CD4-positive, alpha-beta T cell treated with Interleukin-4 for 4 hours (primary cell): Measurements from ENCODE around the gene SYK.

ENCODE experiments used
- DNase-seq: peaks from one replicate; pipeline ENCODE4 v3.0.0-alpha.2; 2020

Gene SYK

GRCh38 chr9:90854637-90855175 is 53.1 kb downstream of the SYK start:
- no peak for DNase-seq

GRCh38 chr9:90855208-90855902 is 53.7 kb downstream of the SYK start:
- no peak for DNase-seq

DNA sequence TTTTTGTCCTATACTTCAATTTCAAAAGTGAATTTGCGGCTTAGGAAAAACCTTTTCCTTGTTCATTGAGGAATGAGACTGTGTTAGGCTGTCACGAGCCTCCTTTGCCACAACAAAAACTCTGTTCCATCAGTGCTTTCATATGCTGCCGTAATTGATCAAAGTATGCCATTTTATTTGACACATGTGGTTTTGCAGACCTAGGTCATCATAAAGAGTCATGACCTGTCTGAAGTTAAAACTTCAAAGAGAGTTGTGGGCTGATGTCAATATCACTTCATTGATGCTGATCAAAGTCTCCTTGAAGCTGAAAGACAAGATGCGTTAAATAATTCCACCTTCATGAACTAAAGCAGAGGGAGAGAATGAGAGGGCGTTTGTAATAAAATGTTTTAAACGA is 55.5 kb downstream of the SYK start:
- DNase-seq, result no peak

GRCh38 chr9:90857855-90858254 is 56.2 kb downstream of the SYK start:
- DNase-seq, result no peak

DNA sequence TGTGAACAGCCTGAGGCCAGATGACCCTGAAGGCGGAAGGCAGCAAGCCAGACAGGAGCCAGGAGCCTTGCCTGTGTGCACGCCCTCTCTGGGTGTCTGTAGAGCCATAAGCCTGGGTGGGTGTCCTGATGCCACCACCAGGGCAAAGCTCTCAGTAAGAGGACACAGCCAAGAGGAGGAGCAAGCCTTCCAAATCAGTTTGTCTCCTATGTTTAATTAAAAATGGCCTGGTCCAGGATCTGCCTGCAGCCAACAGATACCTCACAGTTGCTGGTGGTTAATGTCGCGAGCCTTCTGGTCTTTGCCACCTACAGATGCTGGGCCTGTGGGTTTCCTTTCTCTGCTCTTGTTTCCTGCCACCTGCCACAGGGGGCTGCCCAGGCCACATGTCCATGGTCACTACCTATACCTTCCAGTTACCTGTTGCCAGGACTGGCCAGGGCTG is 56.9 kb downstream of the SYK start:
- no peak for DNase-seq

DNA sequence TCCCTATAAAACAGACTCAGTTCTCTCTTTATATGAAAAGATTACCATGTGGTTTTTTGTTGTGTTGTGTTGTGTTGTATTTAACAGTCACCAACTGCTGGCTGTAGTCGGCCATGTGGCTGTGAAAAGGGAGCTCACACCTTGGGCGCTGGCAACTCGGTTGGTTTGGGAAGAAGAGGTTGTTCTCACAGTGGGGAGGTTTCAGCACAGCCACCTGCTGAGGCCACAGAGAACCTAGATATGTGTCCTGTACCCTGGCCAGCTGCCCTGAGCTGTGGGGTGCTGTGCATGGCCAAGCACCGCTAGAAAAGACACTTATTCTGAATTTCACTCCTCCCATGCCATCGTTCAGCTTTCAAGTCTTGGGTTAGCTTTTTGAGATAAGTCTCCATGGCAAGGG is 58.8 kb downstream of the SYK start:
- DNase-seq, result no peak

GRCh38 chr9:90860826-90861225 is 59.2 kb downstream of the SYK start:
- no peak for DNase-seq

- DNase-seq, result no peak
Observed at GRCh38 chr9:90861380-90861779, 59.8 kb downstream of the SYK start.

GRCh38 chr9:90861826-90862740 is 60.5 kb downstream of the SYK start:
- no peak for DNase-seq

- no peak for DNase-seq
Observed at GRCh38 chr9:90864779-90865178, 63.2 kb downstream of the SYK start.

GRCh38 chr9:90867101-90867500 is 65.5 kb downstream of the SYK start:
- no peak for DNase-seq

DNA sequence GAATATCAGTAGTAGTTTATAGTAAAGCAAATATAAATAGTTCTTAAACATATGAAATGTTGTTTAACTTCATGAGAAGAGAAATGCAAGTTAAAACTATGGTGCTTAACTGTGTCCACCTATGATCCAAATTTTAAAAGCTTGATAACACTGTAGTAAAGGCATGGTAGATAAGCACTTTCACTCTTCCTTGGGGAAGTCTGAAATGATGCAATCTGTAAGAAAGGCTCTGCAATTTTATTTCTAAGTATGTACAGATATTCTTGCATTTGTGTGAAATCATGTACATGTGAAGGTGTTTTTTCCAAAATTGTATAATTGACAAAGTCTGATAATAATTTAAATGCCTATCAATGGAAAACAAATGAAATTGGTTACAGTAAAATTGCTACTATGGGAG is 66.9 kb downstream of the SYK start:
- no peak for DNase-seq

- no peak for DNase-seq
Observed at GRCh38 chr9:90869361-90869760, 67.7 kb downstream of the SYK start.

DNA sequence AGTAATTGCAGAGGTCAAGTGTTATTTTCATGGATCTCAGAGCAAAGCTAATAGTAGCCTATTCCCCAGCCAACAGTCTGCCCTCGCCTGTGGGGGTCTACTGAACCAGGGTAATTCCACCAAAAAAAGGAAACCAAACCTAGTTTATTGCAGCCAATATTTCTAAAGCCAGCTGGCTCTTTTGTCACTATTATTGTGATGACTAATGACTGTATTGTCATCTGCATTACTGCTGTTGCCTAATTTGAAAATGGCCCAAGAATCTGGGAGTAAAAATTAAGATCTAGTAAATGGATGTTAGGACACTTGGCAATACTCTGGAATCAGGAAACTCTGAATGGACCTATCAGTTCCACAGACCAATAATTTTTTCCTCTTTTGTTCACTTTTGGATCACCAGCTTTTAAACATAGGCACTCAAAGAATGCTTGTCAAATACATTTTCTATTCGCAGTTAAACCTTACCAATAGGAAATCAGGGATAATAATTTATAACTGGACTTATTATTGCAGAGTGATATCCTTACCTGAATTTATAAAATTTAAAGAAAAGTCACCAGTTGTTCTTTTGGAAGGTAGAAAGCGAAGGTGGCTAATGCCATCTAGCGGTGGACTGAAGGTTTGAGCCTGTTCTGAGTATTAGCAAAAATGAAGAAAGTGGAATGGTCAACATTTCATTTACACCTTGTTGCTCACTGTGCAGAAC is 69.2 kb downstream of the SYK start:
- peak; percentile 45 for DNase-seq

- DNase-seq, result no peak
Observed at GRCh38 chr9:90871327-90871935, 69.8 kb downstream of the SYK start.

DNA sequence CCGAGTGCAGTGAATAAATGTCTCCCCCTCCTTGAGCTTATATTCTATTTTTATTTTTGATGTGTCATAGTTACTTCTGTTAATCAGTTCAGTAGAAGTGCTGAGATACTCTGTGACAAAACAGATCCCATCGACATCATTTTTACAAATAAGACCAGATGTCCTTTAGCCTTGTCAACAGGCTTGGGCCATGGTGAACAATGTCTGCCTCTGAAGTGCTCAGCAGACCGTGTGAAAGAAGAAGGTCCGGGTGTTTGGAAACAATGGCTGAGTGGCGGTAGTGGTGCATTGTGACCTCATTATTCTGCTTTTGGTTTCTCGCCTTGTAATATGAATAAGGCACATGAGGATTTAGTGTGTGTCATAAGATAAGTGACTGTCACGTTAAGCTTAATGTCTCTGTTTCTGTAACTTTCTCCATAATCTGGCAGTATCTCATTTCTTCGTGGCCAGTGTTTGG is 71.2 kb downstream of the SYK start:
- DNase-seq, result no peak

- DNase-seq, result no peak
Observed at GRCh38 chr9:90873422-90873821, 71.8 kb downstream of the SYK start.

- no peak for DNase-seq
Observed at GRCh38 chr9:90874194-90874593, 72.6 kb downstream of the SYK start.

DNA sequence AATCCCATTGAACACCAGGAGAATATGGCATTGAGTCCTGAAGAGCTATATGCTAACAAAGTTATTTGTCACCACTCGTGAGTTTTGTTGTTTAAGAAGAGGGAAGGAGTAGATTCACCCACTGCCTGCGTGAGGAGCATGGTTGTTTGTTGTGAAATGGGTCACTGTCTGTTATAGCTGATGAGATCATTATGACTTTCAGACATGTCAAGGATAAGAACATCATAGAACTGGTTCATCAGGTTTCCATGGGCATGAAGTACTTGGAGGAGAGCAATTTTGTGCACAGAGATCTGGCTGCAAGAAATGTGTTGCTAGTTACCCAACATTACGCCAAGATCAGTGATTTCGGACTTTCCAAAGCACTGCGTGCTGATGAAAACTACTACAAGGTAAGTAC is 76.9 kb downstream of the SYK start:
- no peak for DNase-seq

DNA sequence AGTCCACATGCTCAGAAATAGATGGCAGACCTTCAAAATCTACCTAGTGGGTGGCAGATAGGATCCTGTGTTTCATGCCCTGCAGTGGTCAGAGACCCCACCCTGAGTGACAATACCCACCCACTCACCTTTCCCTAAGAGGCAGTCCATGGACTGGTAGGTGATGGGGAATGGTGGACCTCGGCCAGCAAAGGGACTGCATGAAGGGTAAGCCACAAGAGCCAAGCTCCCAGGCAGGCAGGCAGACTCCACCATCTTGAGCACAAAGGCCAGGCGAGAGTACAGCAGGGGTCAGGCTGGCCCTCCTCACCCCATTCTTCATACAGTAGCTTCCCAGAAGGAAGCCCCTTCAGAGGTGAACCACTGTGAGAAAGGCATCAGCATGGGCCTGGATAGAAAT is 78.4 kb downstream of the SYK start:
- DNase-seq, result no peak

DNA sequence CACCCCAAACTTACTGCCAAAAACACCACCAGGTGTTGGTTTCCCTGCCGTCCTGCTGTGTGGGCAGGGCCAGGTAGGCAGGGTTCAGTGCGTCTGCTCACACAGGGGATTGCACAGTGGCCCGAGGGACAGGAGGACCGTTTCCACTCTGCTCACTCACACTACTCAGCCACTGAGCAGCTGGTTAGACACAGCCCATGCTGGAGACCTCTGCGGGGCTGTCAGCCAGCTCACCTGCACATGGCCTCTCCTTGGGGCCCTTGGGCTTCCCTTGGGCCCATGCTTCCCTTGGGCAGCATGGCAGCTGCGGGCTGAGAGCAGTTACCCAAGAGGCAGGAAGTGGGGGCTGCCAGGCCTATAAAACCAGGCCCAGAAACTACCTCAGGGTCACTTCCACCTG is 79.0 kb downstream of the SYK start:
- no peak for DNase-seq

DNA sequence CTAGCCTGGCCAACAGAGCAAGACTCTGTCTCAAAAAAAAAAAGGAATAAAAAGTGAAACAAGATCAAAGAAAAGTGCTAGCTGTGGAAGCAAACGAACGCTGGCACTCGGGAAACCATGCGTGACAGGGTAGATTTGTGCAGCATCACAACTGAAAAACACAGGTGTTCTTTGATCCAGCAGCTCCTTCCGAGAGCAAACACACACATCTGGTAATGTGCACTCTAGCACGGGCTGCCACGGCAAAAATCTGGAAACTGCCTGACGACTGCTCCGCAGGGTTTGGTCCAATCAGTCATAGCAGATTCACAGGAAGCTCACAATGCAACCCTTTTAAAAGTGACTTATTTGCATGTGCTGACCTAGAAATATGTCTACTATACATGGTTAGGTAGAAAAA is 80.0 kb downstream of the SYK start:
- no peak for DNase-seq
